HG02981 (cell line): ENCODE results near the gene TLK2.
A peak's percentile ranks its signal among the peaks of the same experiment; 100 is the strongest.
"Not testable (repeated sequence)": the region's sequence is repeated elsewhere in the genome, so short reads cannot be mapped to it uniquely, and the experiment has no call there.

ENCODE experiments used
- ATAC-seq: cut with Tn5 transposase; IDR thresholded peaks from one replicate; pipeline ENCODE4 v1.9.1; 2021; ENCODE audit warnings: mild to moderate bottlenecking, moderate library complexity; ENCODE audit not compliant: unreplicated experiment

Gene TLK2

GRCh38 chr17:62478424-62478879, at the start of gene TLK2:
Gene TLK2 (plus strand): TSS chr17:62478825. CDS start chr17:62481126, 2,301 bp downstream.
- ATAC-seq: peak; percentile 74

- ATAC-seq: not testable (repeated sequence)
Measured at GRCh38 chr17:62435251-62435650, 43.4 kb upstream of the TLK2 start.

GRCh38 chr17:62441181-62441580, 37.4 kb upstream of the TLK2 start:
- ATAC-seq: not testable (repeated sequence)

- no peak for ATAC-seq
Measured at GRCh38 chr17:62444063-62444462, 34.6 kb upstream of the TLK2 start.

GRCh38 chr17:62445791-62446190, 32.8 kb upstream of the TLK2 start:
- ATAC-seq: not testable (repeated sequence)

- ATAC-seq: not testable (repeated sequence)
Measured at GRCh38 chr17:62452195-62452594, 26.4 kb upstream of the TLK2 start.

- ATAC-seq: not testable (repeated sequence)
Measured at GRCh38 chr17:62453041-62453440, 25.6 kb upstream of the TLK2 start.

GRCh38 chr17:62453656-62454055, 25.0 kb upstream of the TLK2 start:
- peak; percentile 26 for ATAC-seq

- ATAC-seq: peak; percentile 55
Measured at GRCh38 chr17:62454111-62454510, 24.5 kb upstream of the TLK2 start.

- ATAC-seq: no peak
Measured at GRCh38 chr17:62456016-62456415, 22.6 kb upstream of the TLK2 start.

- ATAC-seq: not testable (repeated sequence)
Measured at GRCh38 chr17:62458483-62458882, 20.1 kb upstream of the TLK2 start.

- ATAC-seq: not testable (repeated sequence)
Measured at GRCh38 chr17:62464422-62464821, 14.2 kb upstream of the TLK2 start.

GRCh38 chr17:62465271-62465670, 13.4 kb upstream of the TLK2 start:
- ATAC-seq: not testable (repeated sequence)

GRCh38 chr17:62470666-62471379, 7.8 kb upstream of the TLK2 start:
- ATAC-seq: not testable (repeated sequence)

- ATAC-seq: not testable (repeated sequence)
Measured at GRCh38 chr17:62471380-62471880, 7.2 kb upstream of the TLK2 start.

- not testable (repeated sequence) for ATAC-seq
Measured at GRCh38 chr17:62473030-62473982, 5.3 kb upstream of the TLK2 start.

- not testable (repeated sequence) for ATAC-seq
Measured at GRCh38 chr17:62477111-62477510, 1.5 kb upstream of the TLK2 start.

- peak; percentile 26 for ATAC-seq
Measured at GRCh38 chr17:62477718-62478408, 762 bp upstream of the TLK2 start.

- peak; percentile 30 for ATAC-seq
Measured at GRCh38 chr17:62478880-62479638, 434 bp downstream of the TLK2 start.
